H1 (cell line): ENCODE results near the gene WASF3.

Experiments used
- EGR1 ChIP-seq: IDR thresholded peaks from 2 replicates; pipeline ENCODE4 v1.6.1; 2011; ENCODE audit warnings: low read depth, low read length, borderline replicate concordance
- EP300 ChIP-seq, 2 experiments: IDR thresholded peaks; 1 replicate in 1 of 2; 2 replicates in 1 of 2; pipeline ENCODE4 v1.6.1; 2011 to 2012; ENCODE audit warnings: low read depth in 2 of 2, low read length in 2 of 2, mild to moderate bottlenecking in 2 of 2, borderline replicate concordance in 1 of 2, inconsistent platforms in 1 of 2, moderate library complexity in 1 of 2
- EZH2 ChIP-seq: fragments of 200-600 bp; sonication (generic); IDR thresholded peaks from 2 replicates; pipeline ENCODE4 v1.7.1; 2012; ENCODE audit warnings: low read depth, mild to moderate bottlenecking, moderate library complexity, low read length, inconsistent platforms; ENCODE audit not compliant: severe bottlenecking
- GTF2F1 ChIP-seq: IDR thresholded peaks from 2 replicates; pipeline ENCODE4 v1.6.1; 2012; ENCODE audit warnings: low read depth, low read length, improper control_type of control experiment, borderline replicate concordance
- POLR2A ChIP-seq, 2 experiments: IDR thresholded peaks; 1 replicate in 1 of 2; 2 replicates in 1 of 2; pipeline ENCODE4 v1.6.1; 2011; ENCODE audit warnings: low read depth in 2 of 2, low read length in 2 of 2, mild to moderate bottlenecking in 2 of 2; ENCODE audit errors: control extremely low read depth in 1 of 2
- SP1 ChIP-seq: IDR thresholded peaks from 2 replicates; pipeline ENCODE4 v1.6.1; 2011; ENCODE audit warnings: low read depth, low read length
- TAF1 ChIP-seq: IDR thresholded peaks from 2 replicates; pipeline ENCODE4 v1.6.1; 2011; ENCODE audit warnings: mild to moderate bottlenecking, low read depth, low read length
- TF ChIP-seq, protein P1 (sequence below): IDR thresholded peaks from 2 replicates; pipeline ENCODE4 v1.6.1; 2011; ENCODE audit warnings: low read length, improper control_type of control experiment
- TF ChIP-seq, protein P2 (sequence below), 3 experiments: IDR thresholded peaks; 1 replicate in 2 of 3; 2 replicates in 1 of 3; pipeline versions ENCODE4 v1.5.1 to v1.6.1; 2011; ENCODE audit warnings: low read length in 3 of 3, mild to moderate bottlenecking in 3 of 3, inconsistent platforms in 2 of 3, low read depth in 1 of 3, moderate library complexity in 1 of 3; ENCODE audit not compliant: insufficient read depth in 1 of 3; ENCODE audit errors: control extremely low read depth in 1 of 3
- TF ChIP-seq, protein P3 (sequence below): IDR thresholded peaks from 2 replicates; pipeline ENCODE4 v1.6.1; 2012; ENCODE audit warnings: low read length, inconsistent platforms
- TF ChIP-seq, protein P4 (sequence below): IDR thresholded peaks from 2 replicates; pipeline ENCODE4 v1.6.1; 2011; ENCODE audit warnings: low read depth, mild to moderate bottlenecking, low read length; ENCODE audit not compliant: insufficient read depth

DNA sequence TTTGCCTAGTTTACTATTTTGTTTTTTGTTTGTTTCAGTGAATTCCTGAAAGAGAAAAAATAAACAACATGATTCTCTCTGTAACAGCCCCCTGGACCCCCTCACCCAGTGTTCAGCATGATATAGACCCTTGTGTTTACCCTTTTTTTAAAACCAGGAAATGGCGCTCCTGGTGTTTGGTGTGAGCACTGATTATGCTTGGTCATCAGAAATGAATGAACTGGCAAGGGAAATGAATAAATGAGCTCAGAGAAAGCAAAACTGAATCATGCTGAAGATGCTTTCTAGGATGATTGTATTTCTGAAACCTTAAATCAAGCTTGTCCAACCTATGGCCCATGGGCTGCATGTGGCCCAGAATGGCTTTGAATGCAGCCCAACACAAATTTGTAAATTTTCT lies 22.1 kb downstream of the WASF3 start:
- no peak for TF ChIP-seq EP300 (IDR thresholded peaks at IDR 0.05; ENCODE audit: borderline replicate concordance in 1 of 2, low read depth in 2 of 2, low read length in 2 of 2)
- TF ChIP-seq EZH2, result no peak
- TF ChIP-seq, protein P1, sequence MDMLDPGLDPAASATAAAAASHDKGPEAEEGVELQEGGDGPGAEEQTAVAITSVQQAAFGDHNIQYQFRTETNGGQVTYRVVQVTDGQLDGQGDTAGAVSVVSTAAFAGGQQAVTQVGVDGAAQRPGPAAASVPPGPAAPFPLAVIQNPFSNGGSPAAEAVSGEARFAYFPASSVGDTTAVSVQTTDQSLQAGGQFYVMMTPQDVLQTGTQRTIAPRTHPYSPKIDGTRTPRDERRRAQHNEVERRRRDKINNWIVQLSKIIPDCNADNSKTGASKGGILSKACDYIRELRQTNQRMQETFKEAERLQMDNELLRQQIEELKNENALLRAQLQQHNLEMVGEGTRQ, result no peak
- TF ChIP-seq EGR1, result no peak
- TF ChIP-seq, protein P2, sequence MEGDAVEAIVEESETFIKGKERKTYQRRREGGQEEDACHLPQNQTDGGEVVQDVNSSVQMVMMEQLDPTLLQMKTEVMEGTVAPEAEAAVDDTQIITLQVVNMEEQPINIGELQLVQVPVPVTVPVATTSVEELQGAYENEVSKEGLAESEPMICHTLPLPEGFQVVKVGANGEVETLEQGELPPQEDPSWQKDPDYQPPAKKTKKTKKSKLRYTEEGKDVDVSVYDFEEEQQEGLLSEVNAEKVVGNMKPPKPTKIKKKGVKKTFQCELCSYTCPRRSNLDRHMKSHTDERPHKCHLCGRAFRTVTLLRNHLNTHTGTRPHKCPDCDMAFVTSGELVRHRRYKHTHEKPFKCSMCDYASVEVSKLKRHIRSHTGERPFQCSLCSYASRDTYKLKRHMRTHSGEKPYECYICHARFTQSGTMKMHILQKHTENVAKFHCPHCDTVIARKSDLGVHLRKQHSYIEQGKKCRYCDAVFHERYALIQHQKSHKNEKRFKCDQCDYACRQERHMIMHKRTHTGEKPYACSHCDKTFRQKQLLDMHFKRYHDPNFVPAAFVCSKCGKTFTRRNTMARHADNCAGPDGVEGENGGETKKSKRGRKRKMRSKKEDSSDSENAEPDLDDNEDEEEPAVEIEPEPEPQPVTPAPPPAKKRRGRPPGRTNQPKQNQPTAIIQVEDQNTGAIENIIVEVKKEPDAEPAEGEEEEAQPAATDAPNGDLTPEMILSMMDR (IDR thresholded peaks at IDR 0.05; ENCODE audit: control extremely low read depth in 1 of 3, insufficient read depth in 1 of 3, low read depth in 1 of 3, low read length in 3 of 3), result no peak
- no peak for TF ChIP-seq GTF2F1
- TF ChIP-seq POLR2A (IDR thresholded peaks at IDR 0.05; ENCODE audit: control extremely low read depth in 1 of 2, low read depth in 2 of 2, low read length in 2 of 2), result no peak
- no peak for TF ChIP-seq SP1
- TF ChIP-seq, protein P3, sequence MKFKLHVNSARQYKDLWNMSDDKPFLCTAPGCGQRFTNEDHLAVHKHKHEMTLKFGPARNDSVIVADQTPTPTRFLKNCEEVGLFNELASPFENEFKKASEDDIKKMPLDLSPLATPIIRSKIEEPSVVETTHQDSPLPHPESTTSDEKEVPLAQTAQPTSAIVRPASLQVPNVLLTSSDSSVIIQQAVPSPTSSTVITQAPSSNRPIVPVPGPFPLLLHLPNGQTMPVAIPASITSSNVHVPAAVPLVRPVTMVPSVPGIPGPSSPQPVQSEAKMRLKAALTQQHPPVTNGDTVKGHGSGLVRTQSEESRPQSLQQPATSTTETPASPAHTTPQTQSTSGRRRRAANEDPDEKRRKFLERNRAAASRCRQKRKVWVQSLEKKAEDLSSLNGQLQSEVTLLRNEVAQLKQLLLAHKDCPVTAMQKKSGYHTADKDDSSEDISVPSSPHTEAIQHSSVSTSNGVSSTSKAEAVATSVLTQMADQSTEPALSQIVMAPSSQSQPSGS, result no peak
- TF ChIP-seq, protein P4, sequence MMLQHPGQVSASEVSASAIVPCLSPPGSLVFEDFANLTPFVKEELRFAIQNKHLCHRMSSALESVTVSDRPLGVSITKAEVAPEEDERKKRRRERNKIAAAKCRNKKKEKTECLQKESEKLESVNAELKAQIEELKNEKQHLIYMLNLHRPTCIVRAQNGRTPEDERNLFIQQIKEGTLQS, result no peak
- TF ChIP-seq TAF1, result no peak
